NCI-H2227 (cell line): ENCODE results near the gene CST8.
"Not testable (repeated sequence)": the region's sequence is repeated elsewhere in the genome, so short reads cannot be mapped to it uniquely, and the experiment has no call there.

Experiments
- DNase-seq: peaks from one replicate; lab custom pipeline; 2025; ENCODE audit not compliant: unreplicated experiment; lab: John Stamatoyannopoulos, UW

The CST8 gene, protein sequence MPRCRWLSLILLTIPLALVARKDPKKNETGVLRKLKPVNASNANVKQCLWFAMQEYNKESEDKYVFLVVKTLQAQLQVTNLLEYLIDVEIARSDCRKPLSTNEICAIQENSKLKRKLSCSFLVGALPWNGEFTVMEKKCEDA

DNA sequence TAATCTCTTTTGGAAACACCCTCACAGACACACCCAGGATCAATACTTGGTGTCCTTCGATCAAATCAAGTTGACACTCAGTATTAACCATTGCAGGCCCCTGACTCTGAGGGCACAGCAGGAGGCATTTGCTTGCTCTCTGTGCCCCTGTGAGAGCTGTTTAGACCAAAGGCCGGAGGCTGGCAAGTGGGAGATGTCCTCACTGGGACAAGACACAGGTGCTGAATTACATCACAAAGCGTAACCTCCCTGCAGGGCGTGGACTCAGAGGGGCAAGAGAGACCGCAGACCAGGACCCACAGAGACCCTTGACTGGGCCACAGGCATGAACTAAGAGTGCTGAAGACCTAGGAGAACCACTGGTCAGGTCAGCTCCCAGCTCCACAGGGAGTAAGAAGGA is at the start of gene CST8:
TSS of gene CST8 (plus strand) at position 301 of the 400 bp plus-strand sequence. CDS start 551 bp downstream, outside the sequence.
- no peak for DNase-seq

DNA sequence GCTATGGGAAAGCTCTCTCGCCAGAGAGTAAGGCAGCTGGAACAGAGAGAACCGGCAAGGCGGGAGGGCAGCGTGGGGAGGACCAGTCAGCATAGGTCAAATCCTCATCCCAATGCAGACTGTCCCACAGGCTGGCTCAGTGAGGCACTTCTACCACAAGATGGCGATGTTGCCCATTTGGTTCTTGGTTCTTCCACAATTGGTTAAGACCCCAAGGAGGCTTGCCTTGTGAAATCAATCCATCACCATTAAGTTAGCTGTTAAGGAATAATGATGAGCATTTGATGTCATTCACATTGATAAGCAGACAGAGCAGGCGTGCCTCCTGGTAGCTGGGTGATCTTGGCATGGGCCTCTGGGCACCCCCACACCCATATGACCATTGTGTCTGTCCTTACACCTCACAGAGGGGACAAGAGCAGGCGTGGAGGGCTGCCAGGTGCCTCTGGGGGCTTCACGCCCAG is 49.0 kb upstream of the CST8 start:
- DNase-seq = peak; percentile 87

DNA sequence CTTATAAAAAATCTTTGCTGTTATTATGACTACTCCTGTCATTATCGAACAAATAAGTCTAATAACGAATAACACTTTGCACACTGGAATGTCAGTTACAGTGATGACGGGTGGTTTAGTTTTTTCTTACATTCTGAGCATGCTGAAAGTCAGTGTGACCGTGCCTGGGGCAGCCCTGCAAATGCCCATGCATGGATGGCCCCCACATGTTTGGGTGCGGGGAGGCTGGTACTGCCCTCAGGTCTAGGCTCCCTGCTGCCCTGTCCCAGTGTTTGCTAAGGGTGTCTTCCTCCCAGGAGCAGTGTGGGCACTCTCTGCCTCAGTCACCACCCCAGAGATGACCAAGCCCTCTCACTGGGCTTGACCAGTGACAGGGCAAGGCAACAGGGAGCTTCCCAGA is 48.5 kb upstream of the CST8 start:
- DNase-seq = no peak

DNA sequence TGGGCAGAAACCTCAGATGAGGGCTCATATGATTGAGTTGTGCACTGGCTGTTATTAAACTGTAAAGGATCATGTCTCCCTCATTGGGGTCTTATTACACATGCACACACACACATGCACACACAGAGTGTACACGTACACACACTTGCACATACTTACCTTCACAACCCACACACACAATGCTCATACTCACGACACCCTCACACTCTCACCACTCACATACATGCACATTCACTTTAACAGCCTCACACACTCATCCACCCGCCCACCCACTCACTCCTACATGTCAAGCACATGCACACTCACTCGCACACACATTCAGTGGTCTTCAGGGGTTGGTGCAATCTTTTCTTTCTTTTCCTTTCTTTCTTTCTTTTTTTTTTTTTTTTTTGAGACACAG is 46.1 kb upstream of the CST8 start:
- DNase-seq = no peak

DNA sequence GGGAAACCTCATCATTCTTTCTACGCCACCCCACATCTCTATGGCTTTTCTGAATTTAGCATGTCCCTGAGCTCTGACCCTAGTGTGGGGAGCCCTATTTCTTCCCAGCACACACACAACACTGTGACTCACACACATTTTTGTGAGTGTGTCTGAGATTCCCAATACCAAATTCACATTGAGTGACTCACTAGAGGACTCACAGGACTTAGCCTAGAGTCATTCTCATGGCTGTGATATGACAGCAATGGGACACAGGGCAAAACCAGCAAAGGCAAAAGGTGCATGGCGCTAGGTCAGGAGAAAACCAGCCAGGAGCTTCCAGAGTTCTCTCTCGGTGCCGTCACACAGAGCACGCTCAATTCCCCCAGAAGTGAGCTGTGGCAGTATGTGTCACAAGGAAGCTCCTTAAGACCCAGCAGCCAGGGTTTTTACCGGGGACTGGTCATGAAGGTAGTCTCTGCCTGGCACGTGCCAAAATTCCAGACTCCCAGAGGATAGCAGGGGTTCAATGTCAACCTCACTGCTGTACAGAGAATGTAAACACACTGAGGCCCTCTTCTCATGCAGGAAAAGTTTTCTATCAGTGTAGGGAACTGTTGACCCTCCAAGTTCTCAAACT is 45.2 kb upstream of the CST8 start:
- no peak for DNase-seq

DNA sequence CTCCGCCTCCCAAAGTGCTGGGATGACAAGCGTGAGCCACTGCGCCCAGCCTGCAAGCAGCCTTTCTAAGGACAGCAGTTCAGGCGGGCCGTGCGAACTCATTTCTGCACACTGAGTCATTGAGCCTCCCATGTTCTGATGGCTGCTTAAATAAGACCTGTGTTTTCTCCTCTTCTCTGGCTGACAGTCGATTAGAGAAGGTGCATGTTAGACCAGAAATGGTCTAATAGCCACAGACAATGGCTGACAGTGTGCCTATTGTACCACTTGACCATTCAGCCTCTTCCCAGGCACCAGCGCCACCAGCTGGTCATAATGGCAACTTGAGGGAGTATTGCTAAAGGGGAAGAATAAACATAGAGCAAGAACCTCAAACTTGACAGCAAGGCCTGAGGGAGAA is 44.4 kb upstream of the CST8 start:
- peak; percentile 64 for DNase-seq

DNA sequence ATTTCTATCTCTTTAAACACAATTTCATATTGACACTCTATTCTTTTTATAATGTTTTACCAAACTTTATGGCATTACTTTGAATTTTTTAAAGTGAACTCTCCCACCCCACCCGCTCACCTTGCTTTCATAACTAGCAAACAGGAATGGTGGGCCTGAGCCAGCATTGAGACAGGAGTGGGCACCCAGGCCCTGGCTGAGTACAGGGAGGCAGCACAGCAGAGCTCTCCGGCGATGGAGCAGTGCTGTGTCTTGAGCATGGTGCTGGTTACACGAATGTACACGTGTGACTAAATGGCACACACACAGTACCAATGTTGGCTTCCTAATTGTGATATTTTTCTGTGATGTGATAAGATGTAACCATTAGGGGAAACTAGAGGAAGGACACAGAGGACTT is 42.8 kb upstream of the CST8 start:
- no peak for DNase-seq

DNA sequence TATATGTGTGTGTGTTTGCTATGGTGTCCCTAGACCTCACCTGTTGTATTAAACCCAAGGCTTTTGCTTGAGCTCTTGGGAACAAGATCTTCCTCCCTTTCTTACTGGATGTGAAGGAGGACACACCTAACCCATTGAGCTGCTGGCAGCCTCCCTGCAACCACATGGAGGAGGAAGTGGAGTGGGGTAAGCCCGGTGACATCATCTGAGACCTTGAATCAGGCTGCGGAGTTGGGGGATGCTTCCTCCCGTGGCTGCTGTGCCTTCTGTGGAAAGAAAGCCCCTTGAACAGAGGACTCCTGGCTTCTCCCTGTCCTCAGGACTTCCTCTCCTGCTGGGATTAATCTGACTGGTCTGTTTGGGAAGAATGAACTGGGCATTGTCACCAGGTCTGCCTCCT is 41.5 kb upstream of the CST8 start:
- DNase-seq = no peak

DNA sequence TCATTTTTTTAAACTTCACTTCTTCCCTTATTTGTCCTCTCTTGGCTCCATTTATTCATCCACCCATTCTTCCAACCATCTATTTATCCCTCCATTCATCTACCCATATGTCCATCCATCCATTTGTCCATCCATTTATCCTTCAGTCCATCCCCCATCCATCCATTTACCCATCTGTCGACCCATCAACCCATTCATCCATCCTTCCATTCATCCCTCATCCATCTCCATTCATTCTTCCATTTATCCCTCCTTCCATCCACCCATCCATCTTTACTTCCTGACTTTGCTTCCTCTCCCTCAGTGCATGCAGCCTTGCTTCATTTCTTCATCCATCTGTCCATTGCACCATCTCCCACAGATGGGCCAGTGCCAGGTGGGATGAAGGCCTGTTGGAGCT is 40.0 kb upstream of the CST8 start:
- DNase-seq = no peak

DNA sequence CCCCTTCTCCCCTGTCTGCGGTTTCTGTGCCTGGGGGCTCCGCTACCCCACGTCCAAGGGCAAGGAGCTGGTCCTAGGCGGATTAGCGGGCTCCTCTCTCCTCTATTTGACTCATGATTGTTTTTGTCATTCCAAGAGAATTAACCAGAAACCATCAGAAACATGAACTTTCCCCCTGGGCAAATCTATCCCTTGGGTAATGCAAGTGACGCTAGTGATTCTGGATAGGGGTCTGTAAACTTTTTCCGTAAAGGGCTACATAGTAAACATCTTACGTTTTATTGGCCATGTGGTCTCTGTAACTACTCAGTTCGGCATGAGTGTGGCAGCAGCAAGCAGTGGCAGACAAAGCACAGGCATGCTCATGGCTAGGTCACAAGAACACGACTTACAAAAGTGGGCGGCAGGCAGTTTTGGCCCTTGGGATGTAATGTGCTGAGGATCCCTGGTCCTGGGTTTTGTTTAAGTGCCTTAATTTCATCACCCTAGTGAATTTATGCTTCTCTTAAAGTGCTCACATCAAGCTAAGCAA is 38.9 kb upstream of the CST8 start:
- DNase-seq = no peak

DNA sequence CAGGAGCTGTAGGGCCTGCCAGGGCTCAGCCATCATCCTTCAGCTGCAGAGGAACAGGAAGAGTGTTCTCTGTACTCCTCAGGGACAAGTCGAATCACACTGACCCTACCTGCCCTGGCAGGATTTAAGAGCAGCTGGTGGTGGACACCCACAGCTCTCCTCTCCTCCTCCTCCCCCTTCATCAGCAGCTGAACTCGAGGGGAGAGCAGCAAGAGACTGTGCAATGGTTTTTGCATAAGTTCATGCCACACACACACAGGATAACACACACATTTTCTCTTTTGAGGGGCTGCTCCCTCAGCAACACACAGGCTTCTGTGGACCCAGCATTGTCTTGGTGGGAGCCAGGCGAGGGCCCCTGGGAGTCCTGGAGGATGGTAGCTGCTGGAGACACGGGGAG is 38.1 kb upstream of the CST8 start, which contains the start of gene CST11:
TSS of gene CST11 (minus strand) at position 101 of the 400 bp plus-strand sequence. CDS start at position 36, 65 bp downstream.
- DNase-seq = no peak

DNA sequence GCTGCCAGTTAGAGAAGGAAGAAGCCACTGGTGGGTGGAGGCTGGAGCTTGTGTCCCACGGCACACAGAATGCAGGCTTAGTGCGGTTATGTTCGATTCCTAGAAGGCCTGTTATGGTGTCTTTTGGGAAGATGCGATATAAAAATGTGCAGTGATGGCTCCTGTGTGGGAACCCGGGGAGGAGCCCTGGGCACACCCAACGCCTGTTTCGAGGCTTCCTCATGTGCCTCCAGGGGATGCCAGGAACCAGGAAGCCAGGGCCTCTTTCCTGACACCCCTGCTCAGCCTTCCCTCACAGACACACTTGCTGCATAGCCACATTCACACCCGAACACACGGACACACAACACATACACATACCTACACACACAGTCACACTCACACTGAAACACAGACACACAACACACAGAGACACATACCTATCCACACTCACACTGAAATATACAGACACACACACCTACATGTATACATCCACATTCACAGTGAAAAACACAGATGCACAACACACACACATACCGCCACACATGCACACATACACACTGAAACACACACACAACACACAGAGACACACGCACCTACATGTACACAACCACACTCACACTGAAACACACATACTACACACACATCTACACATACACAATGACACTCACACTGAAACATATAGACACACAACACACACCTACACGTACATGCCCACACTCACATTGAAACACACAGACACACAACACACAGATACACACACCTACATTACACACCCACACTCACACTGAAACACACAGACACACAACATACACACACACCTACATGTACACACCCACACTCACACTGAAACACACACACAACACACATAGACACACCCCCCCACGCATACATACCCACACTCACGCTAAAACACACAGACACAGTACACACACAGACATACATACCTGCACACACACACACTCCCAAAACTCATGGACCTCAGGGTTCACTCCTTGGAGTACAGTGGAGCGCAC is 37.1 kb upstream of the CST8 start:
- DNase-seq = no peak

DNA sequence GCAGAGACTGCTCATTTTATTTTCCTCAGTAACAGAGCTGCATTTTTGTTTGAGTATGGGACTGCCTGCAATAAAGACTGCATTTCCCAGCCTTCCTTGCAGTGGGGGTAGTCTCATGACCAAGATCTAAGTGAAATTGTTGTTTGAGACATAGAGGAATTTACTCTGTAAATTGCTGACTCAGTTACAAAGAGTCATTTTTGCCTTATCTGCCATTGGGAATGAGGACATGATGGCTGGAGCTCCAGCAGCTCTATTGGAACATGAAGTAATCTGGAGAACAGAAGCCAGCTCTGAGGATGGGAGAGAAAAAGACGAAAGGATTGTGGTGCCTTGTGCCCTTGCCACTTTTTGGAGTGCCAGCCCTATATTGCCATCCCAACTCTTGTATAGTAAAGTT is 36.1 kb upstream of the CST8 start:
- no peak for DNase-seq

DNA sequence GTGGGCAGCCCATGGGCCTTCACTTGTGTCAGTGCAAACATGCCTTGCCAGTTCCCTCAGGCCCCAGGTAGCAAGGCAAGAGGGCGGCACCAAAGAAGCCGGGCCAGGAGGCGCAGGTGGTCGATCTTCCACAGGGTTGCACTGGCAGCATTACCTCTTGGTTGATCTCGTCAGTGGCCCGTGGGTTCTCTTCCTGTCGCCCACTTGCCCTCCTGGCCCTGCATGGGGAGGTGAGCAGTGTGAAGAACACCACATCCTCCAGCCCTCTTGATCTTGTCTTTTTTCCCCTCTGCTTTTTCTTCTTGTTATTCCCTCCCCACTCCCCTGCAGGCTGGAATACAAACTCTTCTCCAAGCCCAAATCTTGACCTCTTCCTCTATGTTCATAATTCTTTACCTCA is 35.3 kb upstream of the CST8 start:
- DNase-seq = no peak

DNA sequence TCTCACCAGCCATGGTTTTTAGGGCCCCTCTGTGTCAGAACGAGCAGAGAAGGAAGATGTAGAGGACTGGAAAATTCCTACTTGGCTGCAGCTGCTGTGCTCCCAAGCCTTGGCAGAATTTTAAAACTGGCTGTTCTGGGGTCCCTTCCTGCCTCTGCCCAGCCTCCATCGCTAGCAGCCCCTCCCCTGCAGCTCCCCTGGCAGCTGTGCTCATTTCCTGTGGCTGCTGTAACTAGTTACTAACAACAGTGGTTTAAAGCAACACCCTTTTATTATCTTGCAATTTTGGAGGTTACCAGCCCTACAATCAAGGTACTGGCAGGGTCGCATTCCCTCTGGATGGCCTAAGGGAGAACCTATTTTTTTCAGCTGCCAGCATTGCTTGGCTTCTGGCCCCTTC is 34.5 kb upstream of the CST8 start:
- no peak for DNase-seq

DNA sequence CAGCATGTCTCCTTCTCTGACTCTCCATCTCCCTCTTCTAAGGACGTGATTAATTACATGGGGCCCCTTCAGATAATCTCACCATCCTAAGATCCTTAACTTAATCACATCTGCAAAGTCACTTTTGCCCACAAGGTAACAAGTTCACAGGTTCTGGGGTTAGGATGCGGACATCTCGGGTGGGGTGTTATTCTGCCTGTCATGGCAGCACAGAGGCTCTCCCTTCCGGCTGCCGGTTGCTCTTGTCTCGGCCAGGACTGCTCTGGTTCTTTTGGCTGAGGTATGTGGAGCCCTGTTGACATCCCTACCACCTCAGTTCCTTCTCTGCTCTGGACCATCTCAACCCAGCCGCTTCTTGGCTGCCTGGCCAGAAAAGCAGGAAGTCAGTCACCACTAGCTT is 34.0 kb upstream of the CST8 start:
- no peak for DNase-seq

DNA sequence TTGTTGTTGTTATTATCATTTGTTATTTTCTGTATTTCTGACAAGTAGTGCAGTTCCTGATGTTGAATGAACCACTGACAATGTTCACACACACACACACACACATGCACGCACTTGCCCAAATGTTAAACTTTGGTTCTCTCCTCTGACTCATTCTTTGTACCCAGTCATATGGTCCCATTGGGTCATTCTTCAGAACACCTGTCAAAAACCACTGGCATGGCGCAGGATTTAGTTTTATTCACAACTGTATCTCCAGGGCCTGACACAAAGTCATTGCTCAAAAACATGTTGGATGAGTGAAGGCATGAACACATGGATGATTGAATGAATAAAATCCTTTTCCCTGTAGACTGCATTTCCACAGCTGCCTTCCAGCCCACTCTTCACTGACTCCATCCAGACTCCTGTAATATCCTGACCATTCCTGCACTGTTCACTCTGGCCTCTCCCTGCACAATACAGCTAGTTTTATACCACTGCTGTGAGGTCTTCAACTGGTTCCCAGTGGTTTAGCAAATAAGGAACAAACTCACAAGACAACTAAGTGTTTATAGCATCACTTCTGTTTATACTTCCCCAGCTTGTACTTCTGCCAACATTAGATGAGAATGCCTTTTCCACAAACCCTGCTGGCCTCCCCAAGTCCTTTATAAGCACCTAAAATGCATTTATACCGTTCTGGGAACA is 31.3 kb upstream of the CST8 start:
- no peak for DNase-seq

DNA sequence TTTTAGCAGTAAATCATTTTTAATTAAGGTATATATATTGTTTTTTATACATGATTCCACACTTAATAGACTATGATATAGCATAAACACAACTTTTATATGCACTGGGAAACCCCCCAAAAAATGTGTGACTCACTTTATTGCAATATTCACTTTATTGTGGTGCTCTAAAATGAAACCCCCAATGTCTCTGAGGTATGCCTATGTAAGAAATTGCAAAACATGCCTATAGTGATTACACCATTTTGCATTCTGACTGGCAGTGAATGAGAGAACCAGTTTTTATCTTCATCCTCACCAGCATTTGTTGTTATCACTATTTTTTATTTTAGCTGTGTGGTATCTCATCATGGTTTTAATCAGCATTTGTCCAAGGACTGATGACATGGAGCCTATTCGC is 29.7 kb upstream of the CST8 start:
- no peak for DNase-seq

DNA sequence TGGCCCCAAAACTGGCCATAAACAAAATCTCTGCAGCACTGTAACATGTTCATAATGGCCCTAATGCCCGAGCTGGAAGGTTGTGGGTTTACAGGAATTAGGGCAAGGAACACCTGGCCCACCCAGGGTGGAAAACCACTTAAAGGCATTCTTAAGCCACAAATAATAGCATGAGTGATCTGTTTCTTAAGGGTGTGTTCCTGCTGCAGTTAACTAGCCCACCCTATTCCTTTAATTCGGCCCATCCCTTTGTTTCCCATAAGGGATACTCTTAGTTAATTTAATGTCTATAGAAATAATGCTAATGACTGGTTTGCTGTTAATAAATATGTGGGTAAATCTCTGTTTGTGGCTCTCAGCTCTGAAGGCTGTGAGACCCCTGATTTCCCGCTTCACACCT is 24.0 kb upstream of the CST8 start:
- not testable (repeated sequence) for DNase-seq

DNA sequence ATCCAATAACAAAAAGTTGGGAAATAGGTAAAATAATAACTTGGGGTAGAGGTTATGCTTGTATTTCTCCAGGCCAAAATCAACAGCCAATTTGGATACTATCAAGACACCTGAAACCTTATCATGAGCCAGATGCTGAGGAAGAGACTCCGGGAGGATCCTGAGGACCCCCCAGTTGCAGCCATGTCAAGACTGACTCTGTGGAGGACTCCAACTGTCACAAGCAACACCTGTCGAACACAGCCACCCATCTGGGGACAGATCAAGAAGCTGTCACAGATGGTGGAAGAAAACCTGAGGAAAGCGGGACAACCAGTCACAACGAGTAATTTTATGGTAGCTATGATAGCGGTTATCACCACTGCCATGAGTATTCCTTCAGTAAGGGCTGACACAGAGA is 18.6 kb upstream of the CST8 start:
- DNase-seq = not testable (repeated sequence)

DNA sequence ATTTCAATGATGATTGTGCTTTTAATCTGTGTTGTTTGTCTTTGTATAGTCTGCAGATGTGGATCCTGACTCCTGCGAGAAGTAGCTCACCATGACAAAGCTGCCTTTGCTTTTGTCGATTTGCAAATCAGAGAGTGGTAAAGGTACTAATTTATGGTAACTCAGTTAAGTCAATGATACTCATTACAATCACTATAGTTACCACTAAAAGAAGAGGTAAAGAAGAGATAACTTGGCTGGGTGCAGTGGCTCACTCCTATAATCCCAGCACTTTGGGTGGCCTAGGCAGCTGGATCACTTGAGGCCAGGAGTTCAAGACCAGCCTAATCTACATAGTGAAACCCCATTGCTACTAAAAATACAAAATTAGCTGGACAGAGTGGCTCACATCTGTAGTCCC is 17.6 kb upstream of the CST8 start:
- DNase-seq = not testable (repeated sequence)
